GM23248 (cell line): ENCODE data around the gene VPS13A.

Source experiments
- EZH2 ChIP-seq: fragments of 200-600 bp; sonication (generic); IDR thresholded peaks from 2 replicates; pipeline ENCODE4 v1.6.1; 2018; ENCODE audit warnings: antibody characterized with exemption, mild to moderate bottlenecking; ENCODE audit not compliant: insufficient read depth, poor library complexity, severe bottlenecking
- EZH2phosphoT487 ChIP-seq: fragments of 200-600 bp; sonication (generic); IDR thresholded peaks from 2 replicates; pipeline ENCODE4 v1.6.1; 2018; ENCODE audit warnings: antibody characterized with exemption, moderate library complexity, mild to moderate bottlenecking, low read depth; ENCODE audit not compliant: insufficient read depth

DNA sequence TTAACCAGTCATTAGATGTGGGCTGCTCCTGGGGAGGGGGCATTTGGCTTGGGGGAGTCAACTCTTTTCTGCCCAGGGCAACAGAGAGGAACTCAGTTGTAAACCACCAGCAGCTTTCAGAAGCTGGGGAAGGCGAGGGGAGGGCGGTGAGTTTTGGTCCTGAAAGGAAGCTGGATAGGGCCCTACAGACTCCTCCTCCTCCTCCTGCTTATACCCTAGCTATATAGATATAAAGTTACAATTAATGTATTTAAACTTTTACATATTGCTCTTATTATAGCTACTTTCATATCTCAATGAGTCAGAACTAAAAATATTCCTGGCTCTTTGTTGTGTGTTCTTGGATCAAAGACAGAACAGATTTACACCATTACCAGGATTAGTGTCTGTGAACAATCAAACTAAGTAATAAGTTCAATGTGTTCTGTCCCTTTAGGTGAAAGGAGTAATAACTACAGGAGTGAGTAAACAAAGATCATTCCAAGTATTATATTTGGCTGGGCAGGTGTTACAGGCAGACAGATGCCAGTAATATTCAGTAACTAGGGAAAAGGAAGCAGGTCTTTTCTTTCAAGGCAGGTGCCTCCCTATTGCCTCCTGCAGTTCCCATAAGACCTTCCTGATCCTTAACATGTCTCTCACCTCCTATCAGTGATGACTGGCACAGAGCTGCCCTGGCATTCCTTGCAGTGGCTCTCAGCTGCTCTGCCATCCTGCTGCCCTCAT, 20.5 kb upstream of the VPS13A start:
- TF ChIP-seq EZH2 (no peak), EZH2phosphoT487 (no peak)
